ENCODE data around the gene SNX4. TPM values are rescaled to one million over a fixed set of nuclear protein-coding genes. Genes with fewer than 3 reads are reported as not detected.

Gene SNX4
- polyA plus RNA-seq, 1 of the 3 experiments (the other 2 are of a cell fraction): 5.1 TPM

DNA sequence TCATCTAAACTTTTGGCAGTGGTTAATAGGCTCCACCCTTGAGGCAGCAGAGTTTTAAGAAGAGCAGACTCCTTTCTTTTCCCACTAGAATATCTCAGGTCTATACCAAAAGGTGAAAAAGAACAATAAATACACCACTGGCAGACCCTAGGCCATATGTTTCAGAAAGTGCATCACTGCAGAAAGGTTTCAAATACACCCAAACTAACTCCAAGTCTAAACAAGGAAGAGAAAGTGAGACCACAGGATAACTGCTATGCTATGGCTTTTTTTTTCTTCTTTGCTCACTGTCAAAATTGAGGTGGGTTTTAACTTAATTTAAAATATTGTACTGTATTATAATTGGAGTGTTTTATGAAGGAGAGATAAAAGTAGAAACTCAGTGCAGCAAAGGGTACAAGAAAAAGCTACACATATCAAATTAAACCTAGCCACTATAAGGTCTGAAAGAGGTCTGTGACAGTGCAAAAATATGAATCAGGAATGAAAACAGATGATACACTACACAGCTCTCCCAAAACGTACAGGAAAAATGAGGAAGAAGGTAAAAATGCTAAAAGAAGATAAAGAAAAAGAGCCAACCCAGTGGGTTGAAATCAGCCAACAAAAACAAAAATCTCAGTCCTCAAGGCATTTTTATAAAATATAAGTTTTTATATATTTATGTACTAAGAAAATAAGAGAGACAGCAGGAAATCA is 8.4 kb downstream of the SNX4 start:
- H3K4me2 ChIP-seq: peak overlapping the region; percentile 39; the same call in 1 of the 2 replicates
- 3% methylated on average over 1 of the region's 1 CpG for WGBS (ENCODE audit: low lambda C conversion rate)
- CTCF ChIA-PET: interaction anchor here (0.7 to 1.0 kb wide), 2 partner anchors 10 to 72 kb away, joined by 3 to 4 read pairs; no protein-coding TSS in a partner anchor
- H3K79me2 ChIP-seq (ENCODE audit: insufficient read depth): peaks cover 93% of the 10 kb centered on the region
- peak overlapping the region; percentile 61 to 75 for H3K27ac ChIP-seq (ENCODE audit: low read depth in 2 of 2, low read length in 1 of 2)
- H2AFZ ChIP-seq (ENCODE audit: low read depth): no peak overlapping the region
- no peak overlapping the region for H3K4me3 ChIP-seq (ENCODE audit: low read depth in 2 of 2, low read length in 1 of 2)
- H3F3A ChIP-seq (replicated peaks; ENCODE audit: insufficient read depth): peaks cover 44% of the 10 kb centered on the region
- H3K9me2 ChIP-seq: no peaks in the 10 kb centered on the region
- POLR2A ChIA-PET: no interaction called here
- peaks cover 32% of the 10 kb centered on the region for H4K20me1 ChIP-seq (ENCODE audit: insufficient read depth)
- no peaks in the 10 kb centered on the region for H3K27me3 ChIP-seq (ENCODE audit: insufficient read depth)
- TF ChIP-seq FOSL2 (IDR thresholded peaks at IDR 0.05; ENCODE audit: borderline replicate concordance, low read depth) (no peak), FOXM1 (IDR thresholded peaks at IDR 0.05; ENCODE audit: low read depth) (no peak), CHD2 (IDR thresholded peaks at IDR 0.05; ENCODE audit: low read length, partially characterized antibody) (no peak), EZH2phosphoT487 (IDR thresholded peaks at IDR 0.05; ENCODE audit: borderline replicate concordance, low read depth) (no peak), SMC3 (IDR thresholded peaks at IDR 0.05; ENCODE audit: low read depth, low read length) (no peak), RAD21 (IDR thresholded peaks at IDR 0.05; ENCODE audit: low read length) (no peak), POLR2AphosphoS5 (IDR thresholded peaks at IDR 0.05; ENCODE audit: low read depth, low read length) (no peak), FOXJ3 (CRISPR knock-in tag; IDR thresholded peaks at IDR 0.05) (no peak), GABPA (IDR thresholded peaks at IDR 0.05; ENCODE audit: low read depth) (no peak), RCOR1 (IDR thresholded peaks at IDR 0.05; ENCODE audit: low read length) (no peak), TCF12 (IDR thresholded peaks at IDR 0.05) (no peak), NFIC (IDR thresholded peaks at IDR 0.05; ENCODE audit: borderline replicate concordance) (no peak)
- TF ChIP-seq, protein P1, sequence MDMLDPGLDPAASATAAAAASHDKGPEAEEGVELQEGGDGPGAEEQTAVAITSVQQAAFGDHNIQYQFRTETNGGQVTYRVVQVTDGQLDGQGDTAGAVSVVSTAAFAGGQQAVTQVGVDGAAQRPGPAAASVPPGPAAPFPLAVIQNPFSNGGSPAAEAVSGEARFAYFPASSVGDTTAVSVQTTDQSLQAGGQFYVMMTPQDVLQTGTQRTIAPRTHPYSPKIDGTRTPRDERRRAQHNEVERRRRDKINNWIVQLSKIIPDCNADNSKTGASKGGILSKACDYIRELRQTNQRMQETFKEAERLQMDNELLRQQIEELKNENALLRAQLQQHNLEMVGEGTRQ (IDR thresholded peaks at IDR 0.05; ENCODE audit: borderline replicate concordance, low read depth, low read length): no peak
- TF ChIP-seq, protein P2, sequence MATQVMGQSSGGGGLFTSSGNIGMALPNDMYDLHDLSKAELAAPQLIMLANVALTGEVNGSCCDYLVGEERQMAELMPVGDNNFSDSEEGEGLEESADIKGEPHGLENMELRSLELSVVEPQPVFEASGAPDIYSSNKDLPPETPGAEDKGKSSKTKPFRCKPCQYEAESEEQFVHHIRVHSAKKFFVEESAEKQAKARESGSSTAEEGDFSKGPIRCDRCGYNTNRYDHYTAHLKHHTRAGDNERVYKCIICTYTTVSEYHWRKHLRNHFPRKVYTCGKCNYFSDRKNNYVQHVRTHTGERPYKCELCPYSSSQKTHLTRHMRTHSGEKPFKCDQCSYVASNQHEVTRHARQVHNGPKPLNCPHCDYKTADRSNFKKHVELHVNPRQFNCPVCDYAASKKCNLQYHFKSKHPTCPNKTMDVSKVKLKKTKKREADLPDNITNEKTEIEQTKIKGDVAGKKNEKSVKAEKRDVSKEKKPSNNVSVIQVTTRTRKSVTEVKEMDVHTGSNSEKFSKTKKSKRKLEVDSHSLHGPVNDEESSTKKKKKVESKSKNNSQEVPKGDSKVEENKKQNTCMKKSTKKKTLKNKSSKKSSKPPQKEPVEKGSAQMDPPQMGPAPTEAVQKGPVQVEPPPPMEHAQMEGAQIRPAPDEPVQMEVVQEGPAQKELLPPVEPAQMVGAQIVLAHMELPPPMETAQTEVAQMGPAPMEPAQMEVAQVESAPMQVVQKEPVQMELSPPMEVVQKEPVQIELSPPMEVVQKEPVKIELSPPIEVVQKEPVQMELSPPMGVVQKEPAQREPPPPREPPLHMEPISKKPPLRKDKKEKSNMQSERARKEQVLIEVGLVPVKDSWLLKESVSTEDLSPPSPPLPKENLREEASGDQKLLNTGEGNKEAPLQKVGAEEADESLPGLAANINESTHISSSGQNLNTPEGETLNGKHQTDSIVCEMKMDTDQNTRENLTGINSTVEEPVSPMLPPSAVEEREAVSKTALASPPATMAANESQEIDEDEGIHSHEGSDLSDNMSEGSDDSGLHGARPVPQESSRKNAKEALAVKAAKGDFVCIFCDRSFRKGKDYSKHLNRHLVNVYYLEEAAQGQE (IDR thresholded peaks at IDR 0.05; ENCODE audit: low read depth, low read length): no peak
- TF ChIP-seq, protein P3, sequence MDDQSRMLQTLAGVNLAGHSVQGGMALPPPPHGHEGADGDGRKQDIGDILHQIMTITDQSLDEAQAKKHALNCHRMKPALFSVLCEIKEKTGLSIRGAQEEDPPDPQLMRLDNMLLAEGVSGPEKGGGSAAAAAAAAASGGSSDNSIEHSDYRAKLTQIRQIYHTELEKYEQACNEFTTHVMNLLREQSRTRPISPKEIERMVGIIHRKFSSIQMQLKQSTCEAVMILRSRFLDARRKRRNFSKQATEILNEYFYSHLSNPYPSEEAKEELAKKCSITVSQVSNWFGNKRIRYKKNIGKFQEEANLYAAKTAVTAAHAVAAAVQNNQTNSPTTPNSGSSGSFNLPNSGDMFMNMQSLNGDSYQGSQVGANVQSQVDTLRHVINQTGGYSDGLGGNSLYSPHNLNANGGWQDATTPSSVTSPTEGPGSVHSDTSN (IDR thresholded peaks at IDR 0.05): no peak
- peaks cover 8 to 19% of the 10 kb centered on the region in 2 experiments; a peak in 3 of 4 replicates for H3K4me1 ChIP-seq (ENCODE audit: control insufficient read depth in 1 of 2, insufficient read depth in 2 of 2, low read depth in 1 of 2, low read length in 1 of 2)
- peaks cover 4% of the 10 kb centered on the region; the same call in 1 of the 2 replicates for H3K9me3 ChIP-seq
- peak overlapping the region; percentile 22; the same call in 1 of the 2 replicates for H3K9ac ChIP-seq
- peak; percentile 7 for DNase-seq
- peaks cover 4 to 64% of the 10 kb centered on the region in 2 experiments for H3K36me3 ChIP-seq (replicated peaks in 1 of 2; ENCODE audit: control insufficient read depth in 1 of 2, insufficient read depth in 2 of 2, low read length in 1 of 2)

Data from SK-N-SH (cell line).